ENCODE measurements around the gene UBC. TPM values are rescaled to one million over a fixed set of nuclear protein-coding genes. Genes with fewer than 3 reads are reported as not detected.

Gene UBC
- total and polyA plus RNA-seq, 9 of the 15 experiments (the other 6 are each of a cell fraction or from before 2014, with no cell fraction given) = 533 to 1,153 (median 813) TPM

DNA sequence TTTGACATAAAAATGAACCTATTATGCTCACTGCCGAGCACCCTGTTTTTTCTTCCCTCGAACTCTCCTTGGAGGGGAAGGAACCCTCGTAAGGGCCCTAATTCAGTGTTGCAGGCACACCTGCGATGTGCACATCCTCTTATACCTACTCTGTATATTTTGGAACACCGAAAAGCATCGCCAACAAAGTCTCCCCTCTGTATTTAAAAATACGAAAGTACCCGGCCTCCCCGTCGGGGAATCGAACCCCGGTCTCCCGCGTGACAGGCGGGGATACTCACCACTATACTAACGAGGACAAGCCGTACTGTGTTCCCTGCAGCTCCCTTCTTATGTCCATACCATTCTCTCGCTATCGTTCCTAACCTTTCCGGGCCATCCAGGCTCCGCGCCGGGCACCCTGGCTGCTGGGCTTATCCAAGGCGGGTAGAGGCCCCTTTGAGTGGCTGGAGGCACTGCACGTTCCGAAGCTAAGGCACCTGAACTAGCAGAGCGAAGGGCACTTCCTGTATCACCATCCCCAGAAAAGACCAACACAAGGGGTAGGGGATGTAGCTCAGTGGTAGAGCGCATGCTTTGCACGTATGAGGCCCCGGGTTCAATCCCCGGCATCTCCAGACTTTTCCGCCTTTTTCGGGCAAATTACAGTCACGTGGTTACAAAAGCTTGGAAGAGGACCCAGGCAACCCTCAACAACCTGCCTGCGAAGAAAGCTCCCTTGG lies 25.1 kb upstream of the UBC start (continued):
- TF ChIP-seq WHSC1 (IDR thresholded peaks at IDR 0.05; ENCODE audit: low read length) = no peak
- 0 out of 2 replicates have a peak, but pooled peaks have one; percentile 34 for TF ChIP-seq ZNF584 (CRISPR knock-in tag; IDR thresholded peaks at IDR 0.05; ENCODE audit: low read depth)
- TF ChIP-seq POLR2B (IDR thresholded peaks at IDR 0.05; ENCODE audit: low read depth, partially characterized antibody) = peak; percentile 29
- TF ChIP-seq SIN3A (IDR thresholded peaks at IDR 0.05; ENCODE audit: borderline replicate concordance in 2 of 2, control insufficient read depth in 1 of 2, low read depth in 2 of 2, low read length in 2 of 2) = peak; percentile 27 to 56; a peak in 1 of 4 replicates
- TF ChIP-seq HNRNPK (IDR thresholded peaks at IDR 0.05; ENCODE audit: low read depth, low read length, poor library complexity, severe bottlenecking) = no peak
- peak; percentile 80 for TF ChIP-seq BRF1 (IDR thresholded peaks at IDR 0.05; ENCODE audit: borderline replicate concordance, extremely low read depth, insufficient read length)
- no peak for TF ChIP-seq SAP30 (IDR thresholded peaks at IDR 0.05; ENCODE audit: borderline replicate concordance, insufficient read depth, low read depth, low read length, poor library complexity, severe bottlenecking)
- TF ChIP-seq NFE2 (IDR thresholded peaks at IDR 0.05; ENCODE audit: low read depth) = no peak
- TF ChIP-seq TRIM28 (IDR thresholded peaks at IDR 0.05) = no peak
- TF ChIP-seq, protein P1, sequence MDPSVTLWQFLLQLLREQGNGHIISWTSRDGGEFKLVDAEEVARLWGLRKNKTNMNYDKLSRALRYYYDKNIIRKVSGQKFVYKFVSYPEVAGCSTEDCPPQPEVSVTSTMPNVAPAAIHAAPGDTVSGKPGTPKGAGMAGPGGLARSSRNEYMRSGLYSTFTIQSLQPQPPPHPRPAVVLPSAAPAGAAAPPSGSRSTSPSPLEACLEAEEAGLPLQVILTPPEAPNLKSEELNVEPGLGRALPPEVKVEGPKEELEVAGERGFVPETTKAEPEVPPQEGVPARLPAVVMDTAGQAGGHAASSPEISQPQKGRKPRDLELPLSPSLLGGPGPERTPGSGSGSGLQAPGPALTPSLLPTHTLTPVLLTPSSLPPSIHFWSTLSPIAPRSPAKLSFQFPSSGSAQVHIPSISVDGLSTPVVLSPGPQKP (CRISPR knock-in tag; IDR thresholded peaks at IDR 0.05) = no peak
- TF ChIP-seq, protein P2, sequence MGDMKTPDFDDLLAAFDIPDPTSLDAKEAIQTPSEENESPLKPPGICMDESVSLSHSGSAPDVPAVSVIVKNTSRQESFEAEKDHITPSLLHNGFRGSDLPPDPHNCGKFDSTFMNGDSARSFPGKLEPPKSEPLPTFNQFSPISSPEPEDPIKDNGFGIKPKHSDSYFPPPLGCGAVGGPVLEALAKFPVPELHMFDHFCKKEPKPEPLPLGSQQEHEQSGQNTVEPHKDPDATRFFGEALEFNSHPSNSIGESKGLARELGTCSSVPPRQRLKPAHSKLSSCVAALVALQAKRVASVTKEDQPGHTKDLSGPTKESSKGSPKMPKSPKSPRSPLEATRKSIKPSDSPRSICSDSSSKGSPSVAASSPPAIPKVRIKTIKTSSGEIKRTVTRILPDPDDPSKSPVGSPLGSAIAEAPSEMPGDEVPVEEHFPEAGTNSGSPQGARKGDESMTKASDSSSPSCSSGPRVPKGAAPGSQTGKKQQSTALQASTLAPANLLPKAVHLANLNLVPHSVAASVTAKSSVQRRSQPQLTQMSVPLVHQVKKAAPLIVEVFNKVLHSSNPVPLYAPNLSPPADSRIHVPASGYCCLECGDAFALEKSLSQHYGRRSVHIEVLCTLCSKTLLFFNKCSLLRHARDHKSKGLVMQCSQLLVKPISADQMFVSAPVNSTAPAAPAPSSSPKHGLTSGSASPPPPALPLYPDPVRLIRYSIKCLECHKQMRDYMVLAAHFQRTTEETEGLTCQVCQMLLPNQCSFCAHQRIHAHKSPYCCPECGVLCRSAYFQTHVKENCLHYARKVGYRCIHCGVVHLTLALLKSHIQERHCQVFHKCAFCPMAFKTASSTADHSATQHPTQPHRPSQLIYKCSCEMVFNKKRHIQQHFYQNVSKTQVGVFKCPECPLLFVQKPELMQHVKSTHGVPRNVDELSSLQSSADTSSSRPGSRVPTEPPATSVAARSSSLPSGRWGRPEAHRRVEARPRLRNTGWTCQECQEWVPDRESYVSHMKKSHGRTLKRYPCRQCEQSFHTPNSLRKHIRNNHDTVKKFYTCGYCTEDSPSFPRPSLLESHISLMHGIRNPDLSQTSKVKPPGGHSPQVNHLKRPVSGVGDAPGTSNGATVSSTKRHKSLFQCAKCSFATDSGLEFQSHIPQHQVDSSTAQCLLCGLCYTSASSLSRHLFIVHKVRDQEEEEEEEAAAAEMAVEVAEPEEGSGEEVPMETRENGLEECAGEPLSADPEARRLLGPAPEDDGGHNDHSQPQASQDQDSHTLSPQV (IDR thresholded peaks at IDR 0.05) = peak; percentile 98
- TF ChIP-seq EZH2 (IDR thresholded peaks at IDR 0.05; ENCODE audit: borderline replicate concordance, low read depth, low read length) = no peak
- no peak for TF ChIP-seq CCAR2 (IDR thresholded peaks at IDR 0.05; ENCODE audit: low read depth, low read length)
- peak; percentile 89 for TF ChIP-seq KAT7 (CRISPR knock-in tag; IDR thresholded peaks at IDR 0.05; ENCODE audit: borderline replicate concordance)
- no peak for TF ChIP-seq KLF10 (CRISPR knock-in tag; IDR thresholded peaks at IDR 0.05)
- TF ChIP-seq RFX7 (CRISPR knock-in tag; IDR thresholded peaks at IDR 0.05) = 0 out of 2 replicates have a peak, but pooled peaks have one; percentile 71
- TF ChIP-seq BHLHE40 (IDR thresholded peaks at IDR 0.05; ENCODE audit: low read length) = peak; percentile 88
- TF ChIP-seq ZNF586 (CRISPR knock-in tag; conservative IDR thresholded peaks at IDR 0.05) = no peak
- TF ChIP-seq CEBPG (CRISPR knock-in tag; IDR thresholded peaks at IDR 0.05) = 0 out of 2 replicates have a peak, but pooled peaks have one; percentile 25
- no peak; a peak in 1 of 4 replicates for TF ChIP-seq CEBPG (tag; conservative IDR thresholded peaks at IDR 0.05 in 1 of 2, IDR thresholded peaks at IDR 0.05 in 1 of 2)
- peak; percentile 45 to 71; a peak in 3 of 4 replicates for TF ChIP-seq TEAD1 (CRISPR knock-in tag; IDR thresholded peaks at IDR 0.05)
- no peak for TF ChIP-seq RUNX1 (IDR thresholded peaks at IDR 0.05; ENCODE audit: low read depth)

Measured in K562 (cell line).